HG02610 (cell line): ENCODE results near the gene RABAC1.

Experiments
- ATAC-seq: cut with Tn5 transposase; IDR thresholded peaks from one replicate; pipeline ENCODE4 v1.9.1; 2021; ENCODE audit warnings: mild to moderate bottlenecking, moderate library complexity; ENCODE audit not compliant: unreplicated experiment

The RABAC1 gene

GRCh38 chr19:41929536-41930071 lies 29.5 kb downstream of the RABAC1 start:
- ATAC-seq = no peak

DNA sequence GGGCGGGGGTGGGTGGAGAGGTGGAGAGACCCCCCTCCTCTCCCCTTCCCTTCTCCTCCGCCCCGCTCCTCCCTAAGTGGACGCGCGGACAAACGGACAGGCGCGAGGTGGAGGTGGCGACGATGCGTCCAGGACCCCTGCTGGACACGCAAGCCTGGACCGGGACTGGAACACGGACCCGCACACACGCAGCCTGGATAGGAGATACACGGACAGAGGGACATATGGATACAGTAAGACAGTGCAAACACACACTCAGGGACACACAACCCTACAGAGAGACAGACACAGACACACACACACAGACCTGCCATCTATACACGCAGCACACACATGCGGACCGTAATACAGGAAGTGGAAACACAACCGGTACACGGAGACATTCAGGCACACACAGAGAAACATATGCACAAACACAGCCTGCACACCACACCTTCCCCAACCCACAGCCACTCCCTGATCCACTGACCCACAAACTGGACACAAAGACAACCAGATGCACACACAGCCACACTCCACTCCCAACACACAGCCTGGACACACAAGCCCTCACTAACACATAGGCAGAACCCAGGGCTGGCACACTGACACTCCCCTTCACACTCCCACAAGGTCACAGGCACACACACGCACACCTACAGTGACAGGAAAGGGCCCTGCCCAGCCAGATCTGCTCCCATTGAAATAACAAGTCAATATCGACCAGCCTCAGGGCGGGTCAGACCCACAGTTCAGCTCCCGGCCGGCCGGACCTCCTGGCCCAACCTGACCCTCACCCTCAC lies 30.2 kb downstream of the RABAC1 start:
- ATAC-seq = no peak

DNA sequence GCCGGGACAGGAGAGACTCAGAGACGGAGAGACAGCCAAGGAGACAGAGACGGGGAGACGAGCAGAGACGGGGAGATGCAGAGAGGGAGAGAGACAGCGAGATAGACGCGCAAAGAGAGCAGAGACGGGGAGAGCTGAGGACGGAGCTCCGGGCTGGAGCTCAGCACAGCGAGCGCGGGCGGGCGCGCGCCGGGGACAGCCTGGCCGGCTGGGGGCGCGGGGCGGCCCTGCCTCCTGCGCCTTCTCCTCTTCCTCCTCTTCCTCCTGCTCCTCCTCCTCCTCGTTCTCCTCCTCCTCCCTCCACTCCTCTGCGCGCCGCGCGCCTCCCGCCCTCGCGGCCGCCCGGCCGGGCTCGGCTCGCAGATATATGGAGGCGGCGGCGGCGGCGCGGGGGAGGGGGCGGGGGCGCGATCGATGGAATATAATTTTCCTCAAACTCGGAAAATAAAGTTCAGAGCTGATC lies 30.9 kb downstream of the RABAC1 start, which contains the start of gene ERFL:
TSS of gene ERFL (minus strand) at position 229 of the 463 bp plus-strand sequence. CDS start 15,530 bp downstream, outside the sequence.
- no peak for ATAC-seq

GRCh38 chr19:41927497-41928192 lies 31.5 kb downstream of the RABAC1 start:
- ATAC-seq = no peak

- ATAC-seq = no peak
Observed at GRCh38 chr19:41926763-41927496, 32.2 kb downstream of the RABAC1 start.

GRCh38 chr19:41926028-41926762 lies 32.9 kb downstream of the RABAC1 start:
- ATAC-seq = no peak

DNA sequence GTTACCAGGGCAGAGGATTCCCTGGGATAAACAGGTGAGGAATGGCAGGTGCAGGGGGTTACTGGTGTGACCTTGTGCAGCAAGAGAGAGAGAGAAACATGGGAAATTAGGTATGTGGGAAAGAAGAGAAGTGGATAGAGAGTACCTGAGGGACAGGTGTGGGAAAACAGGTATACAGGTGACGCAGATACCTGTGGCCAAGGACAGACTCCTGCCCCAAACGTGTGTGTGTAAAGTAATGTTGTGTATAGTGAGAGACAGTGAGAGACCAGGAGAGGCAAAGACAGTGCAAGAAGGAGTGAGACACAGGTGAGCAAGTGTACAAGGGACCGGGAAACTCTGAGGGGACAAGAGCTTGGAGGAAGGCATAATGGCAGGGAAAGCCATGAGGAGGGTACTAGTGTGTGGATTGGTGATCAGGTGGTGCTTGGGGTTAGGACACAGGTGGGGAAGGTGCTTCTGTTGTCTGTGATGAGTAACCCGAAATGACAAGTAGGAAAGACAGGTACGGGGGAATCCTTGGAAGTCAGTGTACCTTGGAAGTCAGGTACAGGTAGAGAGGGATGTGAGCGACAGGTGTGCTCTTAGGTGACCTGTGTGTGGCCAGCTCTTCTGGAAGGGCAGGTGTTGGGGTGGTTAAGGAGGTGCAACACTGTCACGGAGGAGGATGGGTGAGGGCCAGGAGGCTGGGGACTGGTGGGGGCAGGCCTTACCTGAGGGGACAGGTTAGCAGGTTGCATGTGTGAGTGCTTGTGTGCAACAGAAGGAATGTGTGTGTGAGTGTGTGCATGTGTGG lies 33.7 kb downstream of the RABAC1 start:
- no peak for ATAC-seq

GRCh38 chr19:41924151-41925145 lies 34.7 kb downstream of the RABAC1 start:
- ATAC-seq = no peak

DNA sequence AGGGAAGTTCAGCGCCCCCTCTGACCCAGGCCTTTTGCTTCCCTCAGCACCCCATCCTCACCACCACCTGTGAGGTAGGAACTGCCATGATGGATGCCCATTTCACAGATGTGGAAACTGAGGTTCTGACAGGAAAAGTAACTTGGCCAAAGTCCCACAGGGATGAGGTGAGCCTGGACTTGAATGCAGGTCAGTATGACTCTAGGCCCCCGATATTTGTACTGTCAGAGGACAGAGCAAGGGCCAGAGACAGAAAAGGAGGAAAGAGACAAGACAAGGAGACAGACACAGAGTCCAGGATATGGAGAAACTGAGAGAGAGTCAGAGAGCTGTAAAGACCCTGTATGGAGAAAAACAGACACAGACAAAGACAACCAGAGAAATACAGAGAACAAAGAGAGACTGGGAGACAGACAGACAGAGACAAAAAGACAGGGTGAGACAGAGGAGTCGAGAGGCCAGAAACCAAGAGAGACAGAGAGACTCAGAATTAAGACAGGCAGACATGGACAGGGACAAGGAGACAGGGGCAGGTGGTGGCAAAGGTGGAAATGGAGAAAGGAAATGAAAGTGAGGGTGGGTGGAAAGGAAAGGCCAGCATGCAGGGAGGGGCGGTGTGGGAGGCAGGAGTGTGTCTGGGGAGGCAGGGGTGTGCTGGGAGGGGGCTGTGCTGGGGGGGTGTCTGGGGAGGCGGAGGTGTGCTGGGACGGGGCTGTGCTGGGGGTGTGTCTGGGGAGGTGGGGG lies 35.9 kb downstream of the RABAC1 start:
- no peak for ATAC-seq

DNA sequence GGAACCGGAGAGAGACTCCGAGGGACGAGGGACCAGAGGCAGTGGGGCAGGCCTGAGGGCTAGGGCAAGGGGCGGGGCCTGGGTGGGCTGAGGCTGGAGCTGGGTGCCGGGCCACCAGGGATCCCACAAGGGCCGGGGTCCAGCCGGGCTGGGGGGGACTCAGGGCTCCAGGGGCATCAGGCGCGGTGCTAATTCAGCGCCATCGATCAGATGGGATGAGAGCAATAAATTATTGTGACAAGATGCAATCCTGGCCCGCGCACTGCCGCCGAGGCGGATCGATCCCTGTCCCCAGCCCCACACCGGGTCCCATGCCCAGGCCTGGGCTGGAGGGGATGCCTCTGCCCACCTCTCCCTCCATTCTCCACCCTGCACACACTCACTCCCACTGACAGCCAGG lies 36.5 kb downstream of the RABAC1 start:
- no peak for ATAC-seq

- ATAC-seq = no peak
Observed at GRCh38 chr19:41921577-41922576, 37.2 kb downstream of the RABAC1 start.

DNA sequence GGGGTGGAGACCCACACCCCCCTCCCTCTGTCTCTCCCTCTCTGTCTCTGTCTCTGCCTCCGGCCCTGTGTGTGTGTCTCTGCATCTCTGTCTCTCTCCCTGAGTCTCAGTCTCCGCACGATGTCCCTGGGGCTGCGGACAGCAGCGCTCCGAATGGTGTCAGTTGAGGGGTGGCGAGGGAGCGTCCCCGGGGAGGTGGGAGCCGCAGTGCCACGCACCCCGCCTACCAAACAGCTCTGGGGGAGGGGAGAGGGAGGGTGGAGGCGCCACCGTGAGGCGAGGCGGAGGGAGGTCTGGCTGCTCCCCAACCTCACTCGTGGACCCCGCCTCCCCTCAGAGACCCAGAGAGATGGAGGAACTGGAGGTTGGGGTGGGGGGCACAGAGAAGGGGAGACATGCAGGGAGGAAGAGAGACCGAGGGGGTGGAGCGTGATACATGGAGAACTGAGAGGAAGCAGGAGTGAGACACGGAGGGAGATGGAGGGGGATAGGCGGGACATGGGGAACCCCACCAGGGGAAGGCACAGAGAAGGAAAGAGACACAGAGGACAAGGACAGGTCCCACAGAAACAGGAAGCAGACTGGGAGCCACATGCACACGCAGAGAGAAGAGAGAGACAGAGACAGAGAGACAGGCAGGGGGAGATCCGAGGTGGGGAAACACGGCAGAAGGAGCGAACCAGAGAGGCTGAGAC lies 38.1 kb downstream of the RABAC1 start:
- ATAC-seq = no peak

- ATAC-seq = no peak
Observed at GRCh38 chr19:41919948-41920712, 39.0 kb downstream of the RABAC1 start.

- no peak for ATAC-seq
Observed at GRCh38 chr19:41918653-41919244, 40.4 kb downstream of the RABAC1 start.

DNA sequence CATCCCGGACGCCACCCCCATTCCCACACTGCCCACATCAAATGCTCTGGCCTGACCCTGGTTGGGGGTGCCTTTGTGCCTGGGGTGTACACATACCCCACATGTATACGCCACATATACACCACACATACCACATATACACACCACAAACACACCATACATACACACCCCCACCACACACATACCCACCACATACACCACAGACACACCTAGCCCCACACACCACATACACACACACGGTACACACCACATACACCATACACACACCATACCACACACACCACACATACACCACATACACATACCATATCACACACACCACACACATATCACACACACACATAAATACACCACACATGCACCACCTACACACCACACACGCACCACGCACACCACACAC lies 41.0 kb downstream of the RABAC1 start:
- ATAC-seq = no peak
